ENCODE measurements around the gene ACOT12.

The ACOT12 gene

DNA sequence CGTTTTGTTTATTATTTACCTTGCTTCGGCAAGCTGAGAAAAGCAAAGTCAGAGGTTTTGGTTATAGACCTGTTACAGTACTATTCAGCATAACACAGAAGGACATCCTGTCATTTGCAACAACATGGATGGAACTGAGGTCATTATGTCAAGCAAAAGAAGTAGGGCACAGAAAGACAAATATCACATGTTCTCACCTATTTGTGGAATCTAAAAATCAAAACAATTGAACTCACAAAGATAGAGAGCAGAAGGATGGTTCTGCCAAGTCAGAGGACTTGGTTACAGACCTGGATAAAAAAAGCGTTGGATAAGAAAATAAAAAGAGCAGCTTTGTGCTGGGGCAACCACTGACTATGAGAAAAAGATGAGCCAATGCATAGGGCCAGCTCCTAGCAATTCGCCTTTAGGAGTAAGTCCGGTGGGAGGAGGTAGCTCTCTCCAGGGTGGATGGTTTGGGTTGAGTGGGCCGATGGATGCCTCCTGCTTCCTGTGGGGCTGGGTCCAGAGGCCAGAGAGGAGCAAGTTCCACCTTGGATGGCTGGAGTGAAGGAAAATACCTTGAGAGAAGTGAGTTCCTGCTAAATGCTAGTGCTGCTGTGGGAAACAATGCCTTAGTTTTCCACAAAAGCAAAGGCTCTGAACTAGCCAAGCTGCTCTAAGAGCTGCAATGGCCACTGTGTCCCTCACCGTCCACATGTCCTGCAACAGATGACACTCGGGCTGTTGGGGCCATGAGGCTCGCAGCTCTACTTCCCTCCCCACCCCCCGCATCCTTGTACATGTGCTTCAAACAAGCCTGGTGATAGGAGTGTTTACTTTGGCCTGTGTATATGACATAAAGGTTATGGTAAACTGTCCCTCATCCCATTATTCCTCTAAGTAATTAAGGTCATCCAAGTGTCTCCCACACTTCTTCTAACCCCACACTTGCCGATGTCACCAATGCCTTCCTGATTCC is 38.4 kb downstream of the ACOT12 start:
- no peaks in the 10 kb centered on the region for H3K36me3 ChIP-seq
- DNase-seq = no peak
- no peaks in the 10 kb centered on the region for H3K4me1 ChIP-seq
- TF ChIP-seq, protein P1, sequence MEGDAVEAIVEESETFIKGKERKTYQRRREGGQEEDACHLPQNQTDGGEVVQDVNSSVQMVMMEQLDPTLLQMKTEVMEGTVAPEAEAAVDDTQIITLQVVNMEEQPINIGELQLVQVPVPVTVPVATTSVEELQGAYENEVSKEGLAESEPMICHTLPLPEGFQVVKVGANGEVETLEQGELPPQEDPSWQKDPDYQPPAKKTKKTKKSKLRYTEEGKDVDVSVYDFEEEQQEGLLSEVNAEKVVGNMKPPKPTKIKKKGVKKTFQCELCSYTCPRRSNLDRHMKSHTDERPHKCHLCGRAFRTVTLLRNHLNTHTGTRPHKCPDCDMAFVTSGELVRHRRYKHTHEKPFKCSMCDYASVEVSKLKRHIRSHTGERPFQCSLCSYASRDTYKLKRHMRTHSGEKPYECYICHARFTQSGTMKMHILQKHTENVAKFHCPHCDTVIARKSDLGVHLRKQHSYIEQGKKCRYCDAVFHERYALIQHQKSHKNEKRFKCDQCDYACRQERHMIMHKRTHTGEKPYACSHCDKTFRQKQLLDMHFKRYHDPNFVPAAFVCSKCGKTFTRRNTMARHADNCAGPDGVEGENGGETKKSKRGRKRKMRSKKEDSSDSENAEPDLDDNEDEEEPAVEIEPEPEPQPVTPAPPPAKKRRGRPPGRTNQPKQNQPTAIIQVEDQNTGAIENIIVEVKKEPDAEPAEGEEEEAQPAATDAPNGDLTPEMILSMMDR (IDR thresholded peaks at IDR 0.05) = no peak
- H3K27me3 ChIP-seq = no peaks in the 10 kb centered on the region
- no peaks in the 10 kb centered on the region for H3K9me3 ChIP-seq
- H3K27ac ChIP-seq = no peak overlapping the region
- intact Hi-C loops (cut with DNase I; ENCODE audit: low total_unique reads) = no loop called here
- H3K4me3 ChIP-seq = no peak overlapping the region

DNA sequence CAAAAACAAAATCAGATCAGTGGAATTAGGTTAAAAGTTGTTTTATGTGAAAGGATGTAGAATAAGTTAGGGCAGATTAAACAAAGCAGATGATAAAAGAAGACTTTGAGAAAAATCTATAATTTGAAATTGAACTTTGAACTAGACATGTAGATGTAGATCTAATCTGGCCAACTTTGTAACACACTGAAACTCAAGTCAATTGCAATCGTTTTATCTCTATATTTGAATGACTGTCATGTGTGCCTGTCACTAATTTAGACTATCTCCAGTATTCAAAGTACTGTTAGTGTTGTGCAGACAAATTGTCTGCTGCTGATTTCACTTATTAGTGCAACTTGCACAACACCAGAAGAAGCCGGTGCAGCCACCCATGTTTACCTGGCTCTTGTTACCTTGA is 39.8 kb downstream of the ACOT12 start:
- no peak overlapping the region for H3K27ac ChIP-seq
- intact Hi-C loops (cut with DNase I; ENCODE audit: low total_unique reads) = no loop called here
- H3K36me3 ChIP-seq = no peaks in the 10 kb centered on the region
- no peaks in the 10 kb centered on the region for H3K4me1 ChIP-seq
- H3K27me3 ChIP-seq = no peaks in the 10 kb centered on the region
- H3K4me3 ChIP-seq = no peak overlapping the region
- TF ChIP-seq, protein P1 (IDR thresholded peaks at IDR 0.05) = no peak
- DNase-seq = no peak
- no peaks in the 10 kb centered on the region for H3K9me3 ChIP-seq

DNA sequence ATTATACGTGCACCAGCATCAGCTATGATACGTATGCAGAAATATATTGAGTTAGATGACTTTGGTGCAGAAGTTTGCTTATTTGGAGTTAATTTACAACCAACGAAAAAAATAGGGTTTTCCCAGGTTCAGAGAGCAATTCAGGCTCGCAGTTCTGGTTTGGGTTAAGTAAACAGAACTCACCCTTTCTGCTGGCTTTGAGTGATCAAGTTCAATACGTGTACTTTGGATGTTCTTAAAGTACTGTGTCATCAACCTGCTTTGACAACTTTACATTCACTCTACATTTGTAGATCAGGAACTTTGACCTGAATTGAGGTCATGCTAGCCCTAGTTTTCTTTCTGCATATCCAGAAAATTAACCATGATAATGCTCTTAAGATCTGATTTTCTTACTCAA is 40.7 kb downstream of the ACOT12 start:
- no peaks in the 10 kb centered on the region for H3K9me3 ChIP-seq
- H3K27ac ChIP-seq = no peak overlapping the region
- no peak for DNase-seq
- TF ChIP-seq, protein P1 (IDR thresholded peaks at IDR 0.05) = no peak
- no peak overlapping the region for H3K4me3 ChIP-seq
- H3K4me1 ChIP-seq = no peaks in the 10 kb centered on the region
- intact Hi-C loops (cut with DNase I; ENCODE audit: low total_unique reads) = no loop called here
- no peaks in the 10 kb centered on the region for H3K36me3 ChIP-seq
- H3K27me3 ChIP-seq = no peaks in the 10 kb centered on the region

DNA sequence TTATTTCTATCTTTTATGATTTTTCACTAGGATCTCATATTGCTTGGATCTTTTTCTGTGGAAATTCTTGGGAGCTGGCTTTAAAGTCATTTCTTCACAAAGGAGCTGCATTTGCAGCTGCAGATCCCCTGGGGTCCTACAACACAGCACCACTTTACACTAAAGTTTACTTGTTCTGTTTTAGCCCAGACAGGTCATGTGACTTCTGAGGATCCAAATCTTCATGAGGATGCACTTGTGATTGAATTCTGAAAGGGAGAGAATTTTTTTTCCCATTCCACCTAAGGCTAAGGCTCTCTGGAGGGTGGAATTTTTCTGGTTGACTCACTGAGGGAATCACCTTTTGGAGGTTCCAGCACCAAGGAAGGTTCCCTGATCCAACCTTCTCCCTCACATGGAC is 43.4 kb downstream of the ACOT12 start:
- TF ChIP-seq, protein P1 (IDR thresholded peaks at IDR 0.05) = no peak
- Histone ChIP-seq H3K4me1 (no peaks in the 10 kb centered on the region), H3K27me3 (no peaks in the 10 kb centered on the region), H3K4me3 (no peak overlapping the region), H3K27ac (no peak overlapping the region), H3K9me3 (no peaks in the 10 kb centered on the region), H3K36me3 (no peaks in the 10 kb centered on the region)
- intact Hi-C loops (cut with DNase I; ENCODE audit: low total_unique reads) = no loop called here
- DNase-seq = no peak

DNA sequence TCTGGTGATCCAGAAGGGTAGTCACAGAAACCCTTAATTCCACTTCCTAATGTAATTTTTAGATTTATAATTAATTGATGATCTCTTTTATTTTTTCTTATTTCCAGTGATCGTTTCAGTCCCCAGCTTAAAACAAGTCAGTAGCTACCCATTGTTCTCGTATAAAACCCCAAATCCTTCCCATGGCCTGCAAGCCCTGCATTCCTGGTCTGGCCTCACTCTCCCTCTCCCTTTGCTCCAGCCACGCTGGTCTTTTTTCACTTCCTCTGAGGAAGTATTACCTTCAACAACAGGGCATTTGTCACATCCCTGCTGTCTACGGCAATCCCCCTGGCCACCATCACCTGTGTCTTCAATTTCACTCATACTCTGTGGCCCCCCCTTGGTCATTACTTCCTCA is 44.8 kb downstream of the ACOT12 start:
- no peaks in the 10 kb centered on the region for H3K27me3 ChIP-seq
- DNase-seq = no peak
- no peaks in the 10 kb centered on the region for H3K9me3 ChIP-seq
- no peak overlapping the region for H3K4me3 ChIP-seq
- H3K4me1 ChIP-seq = no peaks in the 10 kb centered on the region
- intact Hi-C loops (cut with DNase I; ENCODE audit: low total_unique reads) = no loop called here
- TF ChIP-seq, protein P1 (IDR thresholded peaks at IDR 0.05) = no peak
- H3K36me3 ChIP-seq = no peaks in the 10 kb centered on the region
- H3K27ac ChIP-seq = no peak overlapping the region
